HG03108 (cell line): ENCODE results near the gene FXYD7.

Source experiments
- ATAC-seq: cut with Tn5 transposase; IDR thresholded peaks from one replicate; pipeline ENCODE4 v1.9.1; 2021; ENCODE audit warnings: moderate library complexity; ENCODE audit not compliant: unreplicated experiment

The FXYD7 gene

GRCh38 chr19:35109395-35110112 lies 33.5 kb upstream of the FXYD7 start:
- ATAC-seq = no peak

GRCh38 chr19:35110974-35111373 lies 32.1 kb upstream of the FXYD7 start:
- no peak for ATAC-seq

GRCh38 chr19:35112995-35113688 lies 29.9 kb upstream of the FXYD7 start:
- ATAC-seq = no peak

- ATAC-seq = no peak
These were observed 28.5 kb upstream of the FXYD7 start for GRCh38 chr19:35114353-35115176.

GRCh38 chr19:35115177-35115951 lies 27.7 kb upstream of the FXYD7 start, which contains the start of gene FXYD3:
Gene FXYD3 (plus strand): TSS chr19:35115823. CDS start chr19:35119377, 3,554 bp downstream.
- ATAC-seq = no peak

- no peak for ATAC-seq
These were observed 26.8 kb upstream of the FXYD7 start for GRCh38 chr19:35116072-35116801.

- ATAC-seq = no peak
These were observed 25.9 kb upstream of the FXYD7 start for GRCh38 chr19:35117116-35117515.

- ATAC-seq = no peak
These were observed 25.3 kb upstream of the FXYD7 start for GRCh38 chr19:35117799-35118198.

GRCh38 chr19:35118268-35119020 lies 24.6 kb upstream of the FXYD7 start:
- ATAC-seq = no peak

GRCh38 chr19:35119091-35119490 lies 24.0 kb upstream of the FXYD7 start:
- no peak for ATAC-seq

- ATAC-seq = no peak
These were observed 23.4 kb upstream of the FXYD7 start for GRCh38 chr19:35119578-35120155.

- ATAC-seq = no peak
These were observed 22.6 kb upstream of the FXYD7 start for GRCh38 chr19:35120492-35120891.

- no peak for ATAC-seq
These were observed 22.2 kb upstream of the FXYD7 start for GRCh38 chr19:35120898-35121297.

- no peak for ATAC-seq
These were observed 20.1 kb upstream of the FXYD7 start for GRCh38 chr19:35122687-35123551.

- no peak for ATAC-seq
These were observed 19.5 kb upstream of the FXYD7 start for GRCh38 chr19:35123573-35123972.

GRCh38 chr19:35124098-35125060 lies 18.7 kb upstream of the FXYD7 start:
- peak; percentile 50 for ATAC-seq

- no peak for ATAC-seq
These were observed 17.8 kb upstream of the FXYD7 start for GRCh38 chr19:35125270-35125717.
